Measurements from ENCODE around the gene TNIK.

DNA sequence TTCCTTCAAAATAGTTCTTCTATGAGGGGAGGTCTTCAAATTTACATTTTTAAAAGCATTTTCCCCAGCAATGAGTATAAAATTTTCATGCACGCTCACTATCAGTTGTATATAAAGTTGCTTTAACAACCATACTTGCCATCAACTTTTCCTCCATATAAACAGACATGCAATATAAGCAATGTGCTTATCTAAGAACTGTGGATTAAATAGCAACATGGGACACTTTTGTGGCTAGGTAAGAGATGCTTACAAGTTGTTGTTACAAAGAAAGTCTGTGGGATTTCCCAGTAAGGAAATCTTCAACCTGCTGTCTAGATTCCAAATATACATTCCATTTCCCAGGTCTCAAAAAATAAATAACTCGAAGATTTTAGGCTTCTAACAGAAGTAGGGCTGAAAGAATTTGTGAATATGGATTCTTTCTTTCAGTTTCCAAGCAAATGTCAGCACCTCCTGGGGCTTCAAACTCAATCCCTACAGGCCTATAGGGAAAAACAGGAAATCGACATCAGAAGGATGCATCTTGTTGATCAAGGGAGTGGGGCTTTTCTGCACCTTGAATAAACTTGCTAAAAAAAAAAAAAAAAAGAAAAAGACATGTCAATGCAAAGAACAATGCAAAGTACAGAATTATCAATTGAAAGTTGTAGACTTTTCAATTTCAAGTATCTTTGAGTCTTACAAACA lies 16.1 kb downstream of the TNIK start:
- TF ChIP-seq, protein P1, sequence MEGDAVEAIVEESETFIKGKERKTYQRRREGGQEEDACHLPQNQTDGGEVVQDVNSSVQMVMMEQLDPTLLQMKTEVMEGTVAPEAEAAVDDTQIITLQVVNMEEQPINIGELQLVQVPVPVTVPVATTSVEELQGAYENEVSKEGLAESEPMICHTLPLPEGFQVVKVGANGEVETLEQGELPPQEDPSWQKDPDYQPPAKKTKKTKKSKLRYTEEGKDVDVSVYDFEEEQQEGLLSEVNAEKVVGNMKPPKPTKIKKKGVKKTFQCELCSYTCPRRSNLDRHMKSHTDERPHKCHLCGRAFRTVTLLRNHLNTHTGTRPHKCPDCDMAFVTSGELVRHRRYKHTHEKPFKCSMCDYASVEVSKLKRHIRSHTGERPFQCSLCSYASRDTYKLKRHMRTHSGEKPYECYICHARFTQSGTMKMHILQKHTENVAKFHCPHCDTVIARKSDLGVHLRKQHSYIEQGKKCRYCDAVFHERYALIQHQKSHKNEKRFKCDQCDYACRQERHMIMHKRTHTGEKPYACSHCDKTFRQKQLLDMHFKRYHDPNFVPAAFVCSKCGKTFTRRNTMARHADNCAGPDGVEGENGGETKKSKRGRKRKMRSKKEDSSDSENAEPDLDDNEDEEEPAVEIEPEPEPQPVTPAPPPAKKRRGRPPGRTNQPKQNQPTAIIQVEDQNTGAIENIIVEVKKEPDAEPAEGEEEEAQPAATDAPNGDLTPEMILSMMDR (IDR thresholded peaks at IDR 0.05; ENCODE audit: low read depth, low read length): no peak
- no peak for TF ChIP-seq EZH2phosphoT487 (IDR thresholded peaks at IDR 0.05; ENCODE audit: low read depth)
